C4-2B (cell line): ENCODE results near the gene TMEM181.

Experiments used
- H3K27ac ChIP-seq: fragments of 450-650 bp; 2 replicates; pipeline ENCODE4 v1.5.1; 2017
- CTCF ChIP-seq: fragments of 450-650 bp; conservative IDR thresholded peaks from 2 replicates; pipeline ENCODE4 v1.5.1; 2017; ENCODE audit warnings: mild to moderate bottlenecking
- ZFX ChIP-seq: fragments of 450-650 bp; IDR thresholded peaks from 2 replicates; pipeline ENCODE4 v1.6.1; 2017

Gene TMEM181

GRCh38 chr6:158559895-158560835 lies at the start of gene TMEM181:
TSS of gene TMEM181 (plus strand) at chr6:158560091. CDS start at chr6:158560225, 134 bp downstream.
- TF ChIP-seq ZFX (no peak), CTCF (no peak)
- H3K27ac ChIP-seq = peak within 1 kb of the TSS; percentile 79

GRCh38 chr6:158512809-158513208 lies 47.1 kb upstream of the TMEM181 start:
- TF ChIP-seq CTCF = no peak
- no peak for TF ChIP-seq ZFX
- no peak overlapping the region for H3K27ac ChIP-seq

- H3K27ac ChIP-seq = no peak overlapping the region
- TF ChIP-seq CTCF (no peak), ZFX (no peak)
Measured at GRCh38 chr6:158514176-158514575, 45.7 kb upstream of the TMEM181 start.

GRCh38 chr6:158514991-158515390 lies 44.9 kb upstream of the TMEM181 start:
- TF ChIP-seq ZFX (no peak), CTCF (no peak)
- no peak overlapping the region for H3K27ac ChIP-seq

GRCh38 chr6:158516098-158516497 lies 43.8 kb upstream of the TMEM181 start:
- no peak for TF ChIP-seq CTCF
- no peak for TF ChIP-seq ZFX
- no peak overlapping the region for H3K27ac ChIP-seq

GRCh38 chr6:158517038-158517437 lies 42.9 kb upstream of the TMEM181 start:
- TF ChIP-seq CTCF = no peak
- no peak for TF ChIP-seq ZFX
- no peak overlapping the region for H3K27ac ChIP-seq

GRCh38 chr6:158517581-158517980 lies 42.3 kb upstream of the TMEM181 start:
- TF ChIP-seq ZFX (no peak), CTCF (no peak)
- H3K27ac ChIP-seq = no peak overlapping the region
